H9 (cell line): ENCODE measurements around the gene FBRSL1. TPM values are rescaled to one million over a fixed set of nuclear protein-coding genes. Genes with fewer than 3 reads are reported as not detected.

Experiments used
- DNase-seq: peaks from one replicate; pipeline ENCODE4 v3.0.0-alpha.2; 2017
- H2AFZ ChIP-seq: one replicate; pipeline ENCODE4 v1.6.1; 2013; ENCODE audit warnings: mild to moderate bottlenecking, low read length, control low read depth, moderate library complexity
- H2AK5ac ChIP-seq: 2 replicates; pipeline ENCODE4 v1.6.1; 2013; ENCODE audit warnings: low read length, control low read depth, mixed read lengths; ENCODE audit not compliant: insufficient read length
- H2BK120ac ChIP-seq: one replicate; pipeline ENCODE4 v1.6.1; 2013; ENCODE audit warnings: low read depth, mild to moderate bottlenecking, low read length, control low read depth, inconsistent platforms; ENCODE audit not compliant: poor library complexity, severe bottlenecking
- H2BK12ac ChIP-seq: 2 replicates; pipeline ENCODE4 v1.6.1; 2013; ENCODE audit warnings: low read length, control low read depth, mixed read lengths, low read depth; ENCODE audit not compliant: insufficient read length
- H2BK15ac ChIP-seq: 2 replicates; pipeline ENCODE4 v1.6.1; 2013; ENCODE audit warnings: low read depth, low read length, control low read depth
- H2BK20ac ChIP-seq: one replicate; pipeline ENCODE4 v1.6.1; 2013; ENCODE audit warnings: low read depth, mild to moderate bottlenecking, low read length, control low read depth, inconsistent platforms; ENCODE audit not compliant: poor library complexity, severe bottlenecking
- H2BK5ac ChIP-seq: 2 replicates; pipeline ENCODE4 v1.6.1; 2013; ENCODE audit warnings: low read length, control low read depth, mixed read lengths; ENCODE audit not compliant: insufficient read length
- H3K14ac ChIP-seq: 2 replicates; pipeline ENCODE4 v1.6.1; 2013; ENCODE audit warnings: low read length, control low read depth; ENCODE audit not compliant: insufficient read depth
- H3K18ac ChIP-seq: 2 replicates; pipeline ENCODE4 v1.6.1; 2013; ENCODE audit warnings: low read depth, mild to moderate bottlenecking, mixed read lengths, low read length, control low read depth; ENCODE audit not compliant: insufficient read length
- H3K23ac ChIP-seq: 2 replicates; pipeline ENCODE4 v1.6.1; 2013; ENCODE audit warnings: low read length, control low read depth, mixed read lengths, low read depth; ENCODE audit not compliant: insufficient read length
- H3K23me2 ChIP-seq: 2 replicates; pipeline ENCODE4 v1.6.1; 2013; ENCODE audit warnings: low read depth, mild to moderate bottlenecking, mixed read lengths, low read length, control low read depth; ENCODE audit not compliant: insufficient read length, poor library complexity, severe bottlenecking
- H3K27ac ChIP-seq: 2 replicates; pipeline ENCODE4 v1.5.1; 2013; ENCODE audit warnings: low read length, control low read depth, mixed read lengths, low read depth; ENCODE audit not compliant: insufficient read length
- H3K27me3 ChIP-seq: 2 replicates; pipeline ENCODE4 v1.6.1; 2013; ENCODE audit warnings: low read length, control low read depth, inconsistent platforms; ENCODE audit not compliant: insufficient read depth
- H3K4ac ChIP-seq: 2 replicates; pipeline ENCODE4 v1.6.1; 2013; ENCODE audit warnings: low read depth, mild to moderate bottlenecking, control low read depth, inconsistent platforms, low read length, moderate library complexity
- H3K4me1 ChIP-seq: 2 replicates; pipeline ENCODE4 v1.6.1; 2013; ENCODE audit warnings: low read length, control low read depth, inconsistent platforms; ENCODE audit not compliant: insufficient read depth
- H3K4me2 ChIP-seq: 2 replicates; pipeline ENCODE4 v1.6.1; 2013; ENCODE audit warnings: low read length, control low read depth, mixed read lengths; ENCODE audit not compliant: insufficient read length, insufficient read depth
- H3K56ac ChIP-seq: 2 replicates; pipeline ENCODE4 v1.6.1; 2013; ENCODE audit warnings: low read depth, mild to moderate bottlenecking, mixed read lengths, low read length, control low read depth; ENCODE audit not compliant: insufficient read length
- H3K79me1 ChIP-seq: 2 replicates; pipeline ENCODE4 v1.6.1; 2013; ENCODE audit warnings: low read depth, mild to moderate bottlenecking, moderate library complexity, low read length, control low read depth, inconsistent platforms; ENCODE audit not compliant: insufficient read depth, poor library complexity, severe bottlenecking
- H3K79me2 ChIP-seq: 2 replicates; pipeline ENCODE4 v1.6.1; 2013; ENCODE audit warnings: low read length, control low read depth, inconsistent platforms; ENCODE audit not compliant: insufficient read depth
- H3K9ac ChIP-seq: 2 replicates; pipeline ENCODE4 v1.6.1; 2013; ENCODE audit warnings: low read length, control low read depth, mixed read lengths; ENCODE audit not compliant: insufficient read length; ENCODE audit errors: extremely low read depth
- H3K9me3 ChIP-seq: one replicate; pipeline ENCODE4 v1.6.1; 2013; ENCODE audit warnings: low read depth, low read length, inconsistent platforms; ENCODE audit not compliant: control insufficient read depth
- H3T11ph ChIP-seq: one replicate; pipeline ENCODE4 v1.6.1; 2013; ENCODE audit warnings: mild to moderate bottlenecking, low read length, control low read depth, inconsistent platforms
- H4K20me1 ChIP-seq: one replicate; pipeline ENCODE4 v1.6.1; 2013; ENCODE audit not compliant: control insufficient read depth, insufficient read length, insufficient read depth
- H4K5ac ChIP-seq: 2 replicates; pipeline ENCODE4 v1.6.1; 2013; ENCODE audit warnings: low read depth, mild to moderate bottlenecking, mixed read lengths, low read length, control low read depth; ENCODE audit not compliant: insufficient read length
- H4K8ac ChIP-seq: replicated peaks from 2 replicates; pipeline ENCODE4 v1.6.1; 2013; ENCODE audit warnings: low read length, control low read depth, mixed read lengths, low read depth; ENCODE audit not compliant: insufficient read length
- H4K91ac ChIP-seq: 2 replicates; pipeline ENCODE4 v1.6.1; 2013; ENCODE audit warnings: low read depth, mild to moderate bottlenecking, moderate library complexity, mixed read lengths, low read length, control low read depth; ENCODE audit not compliant: insufficient read length
- H3K27ac Mint-ChIP-seq, 3 experiments: 2 replicates in 2 of 3; 3 replicates in 1 of 3; pipeline ENCODE4 v1.8.0; 2020 to 2021; ENCODE audit warnings: mixed read lengths in 3 of 3, mild to moderate bottlenecking in 1 of 3, moderate library complexity in 1 of 3
- H3K27me3 Mint-ChIP-seq: 2 replicates; pipeline ENCODE4 v1.8.0; 2021; ENCODE audit warnings: low read depth, mild to moderate bottlenecking, moderate library complexity, mixed read lengths
- H3K36me3 Mint-ChIP-seq, 3 experiments: 2 replicates in 2 of 3; 3 replicates in 1 of 3; pipeline ENCODE4 v1.8.0; 2020 to 2021; ENCODE audit warnings: low read depth in 3 of 3, mixed read lengths in 3 of 3; ENCODE audit not compliant: insufficient read depth in 1 of 3
- H3K4me1 Mint-ChIP-seq, 2 experiments: 2 replicates each; pipeline ENCODE4 v1.8.0; 2020; ENCODE audit warnings: mixed read lengths in 2 of 2
- H3K4me3 Mint-ChIP-seq, 2 experiments: 2 replicates in 1 of 2; 3 replicates in 1 of 2; pipeline ENCODE4 v1.8.0; 2020 to 2021; ENCODE audit warnings: mild to moderate bottlenecking in 2 of 2, mixed read lengths in 2 of 2, moderate library complexity in 1 of 2
- H3K9me3 Mint-ChIP-seq, 2 experiments: 2 replicates in 1 of 2; 3 replicates in 1 of 2; pipeline ENCODE4 v1.8.0; 2020; ENCODE audit warnings: mild to moderate bottlenecking in 2 of 2, mixed read lengths in 2 of 2, moderate library complexity in 1 of 2
- CTCF ChIP-seq: fragments of 200-600 bp; sonication (generic); conservative IDR thresholded peaks from 3 replicates; pipeline ENCODE4 v1.8.0; 2021; ENCODE audit warnings: antibody characterized with exemption, mild to moderate bottlenecking
- WGBS: extraction: QIAGEN DNeasy Blood & Tissue Kit; methylation state at CpG from one replicate; pipeline ENCODE4 v1.1.7; 2013; ENCODE audit warnings: missing lambda C conversion rate, low lambda C conversion rate, mixed read lengths; ENCODE audit not compliant: insufficient read length; ENCODE audit errors: extremely low coverage; 5-methylcytosine and 5-hydroxymethylcytosine counted together
- total RNA-seq: library from RNA; stranded (reverse); gene quantifications from 2 replicates; pipeline ENCODE4 v1.2.1, GENCODE V29; 2021

The FBRSL1 gene
- total RNA-seq, 1 experiment from 2014 or later = 90.8 TPM

- 0 out of 4 replicates have a peak, but pooled peaks cover 0 to 3% of the 10 kb centered on the region in 2 experiments for H3K4me1 Mint-ChIP-seq
- H3K27me3 Mint-ChIP-seq = peaks cover 86% of the 10 kb centered on the region
- Histone ChIP-seq H3K79me2 (no peaks in the 10 kb centered on the region), H3K27ac (no peak overlapping the region), H3K9ac (no peak overlapping the region), H2BK20ac (no peak overlapping the region), H3K14ac (no peak overlapping the region), H2BK5ac (no peak overlapping the region), H3K23me2 (peaks cover 2% of the 10 kb centered on the region), H3K56ac (no peak overlapping the region), H2AFZ (no peak overlapping the region), H4K8ac (no peak overlapping the region), H3K79me1 (no peaks in the 10 kb centered on the region), H4K91ac (no peak overlapping the region), H2BK15ac (no peak overlapping the region), H3K23ac (no peak overlapping the region), H2BK12ac (no peak overlapping the region), H3K4ac (no peak overlapping the region), H4K5ac (no peak overlapping the region), H2AK5ac (no peak overlapping the region), H3T11ph (no peak overlapping the region), H2BK120ac (no peak overlapping the region), H3K4me2 (no peak overlapping the region), H3K18ac (no peak overlapping the region), H4K20me1 (no peaks in the 10 kb centered on the region), H3K27me3 (peaks cover 13% of the 10 kb centered on the region; the same call in 1 of the 2 replicates), H3K9me3 (no peaks in the 10 kb centered on the region), H3K4me1 (no peaks in the 10 kb centered on the region)
- H3K27ac Mint-ChIP-seq = no peak overlapping the region
- H3K9me3 Mint-ChIP-seq = no peaks in the 10 kb centered on the region
- no peak for DNase-seq
- H3K4me3 Mint-ChIP-seq = no peak overlapping the region
- no peak for TF ChIP-seq CTCF
- H3K36me3 Mint-ChIP-seq = peaks cover 0 to 2% (median 0%) of the 10 kb centered on the region in 3 experiments; a peak in 2 of 7 replicates
- WGBS = no CpG with 5 or more reads among the region's 13 CpGs
Measured at GRCh38 chr12:132555686-132556085, 65.7 kb downstream of the FBRSL1 start.
